ENCODE measurements around the gene GSS.
A peak's percentile ranks its signal among the peaks of the same experiment; 100 is the strongest.

Gene GSS

DNA sequence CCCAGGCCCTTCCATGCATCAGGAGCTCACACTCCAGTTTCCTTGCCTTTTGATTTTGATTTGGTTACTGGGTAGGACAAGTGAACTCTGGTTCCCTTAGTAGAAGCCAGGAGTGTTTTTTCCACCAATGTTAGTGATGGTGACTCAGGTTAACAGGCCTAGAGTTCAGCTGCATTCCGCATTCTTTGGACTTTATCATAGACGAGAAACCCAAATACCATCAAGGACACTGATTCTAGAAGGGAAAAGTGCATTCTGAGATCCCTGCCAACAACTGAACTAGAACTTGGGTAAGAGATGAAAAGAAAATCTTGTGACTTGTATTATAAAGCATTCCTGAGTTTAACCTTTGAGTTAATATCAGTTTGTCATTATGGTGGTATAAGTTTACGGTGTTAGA is 8.9 kb downstream of the GSS start:
- no peak for DNase-seq (ENCODE audit: low read depth in 2 of 2)

DNA sequence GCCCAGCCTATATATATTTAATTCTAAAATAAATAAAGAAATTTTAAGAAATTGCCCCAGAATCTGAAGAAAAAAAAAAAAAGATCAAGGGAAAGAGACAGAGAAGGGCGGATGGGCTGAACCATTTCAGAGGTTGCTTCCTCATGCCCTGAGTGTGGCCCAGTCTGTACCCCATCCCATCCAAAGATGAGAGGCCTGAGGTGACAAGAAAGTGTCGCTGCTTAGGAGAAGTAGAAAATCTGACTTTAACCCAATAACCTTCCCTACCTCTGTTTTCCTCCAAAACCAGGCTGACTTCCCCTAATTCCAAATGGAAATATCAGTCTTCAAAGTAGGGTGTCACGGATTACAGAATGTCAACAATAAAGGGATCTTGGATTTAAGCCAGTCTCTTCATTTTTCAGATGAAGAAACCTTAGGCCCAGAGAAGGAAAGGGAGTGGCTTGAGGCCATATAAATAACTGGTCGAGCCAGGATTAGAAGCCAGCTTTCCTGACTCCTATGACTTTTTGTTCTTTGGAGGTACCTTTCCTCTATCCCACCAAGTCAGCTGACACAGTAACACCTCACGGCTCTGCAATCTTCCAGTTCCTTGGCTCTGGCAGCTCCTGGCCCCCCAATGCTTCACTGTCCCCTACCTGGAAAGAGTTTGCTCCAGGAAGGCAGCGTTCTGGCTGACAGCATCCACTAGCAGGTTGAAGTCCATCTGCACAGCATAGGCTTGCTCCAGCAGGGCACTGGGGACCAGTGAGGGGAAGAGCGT is 10.1 kb downstream of the GSS start:
- DNase-seq (ENCODE audit: low read depth in 2 of 2) = no peak

DNA sequence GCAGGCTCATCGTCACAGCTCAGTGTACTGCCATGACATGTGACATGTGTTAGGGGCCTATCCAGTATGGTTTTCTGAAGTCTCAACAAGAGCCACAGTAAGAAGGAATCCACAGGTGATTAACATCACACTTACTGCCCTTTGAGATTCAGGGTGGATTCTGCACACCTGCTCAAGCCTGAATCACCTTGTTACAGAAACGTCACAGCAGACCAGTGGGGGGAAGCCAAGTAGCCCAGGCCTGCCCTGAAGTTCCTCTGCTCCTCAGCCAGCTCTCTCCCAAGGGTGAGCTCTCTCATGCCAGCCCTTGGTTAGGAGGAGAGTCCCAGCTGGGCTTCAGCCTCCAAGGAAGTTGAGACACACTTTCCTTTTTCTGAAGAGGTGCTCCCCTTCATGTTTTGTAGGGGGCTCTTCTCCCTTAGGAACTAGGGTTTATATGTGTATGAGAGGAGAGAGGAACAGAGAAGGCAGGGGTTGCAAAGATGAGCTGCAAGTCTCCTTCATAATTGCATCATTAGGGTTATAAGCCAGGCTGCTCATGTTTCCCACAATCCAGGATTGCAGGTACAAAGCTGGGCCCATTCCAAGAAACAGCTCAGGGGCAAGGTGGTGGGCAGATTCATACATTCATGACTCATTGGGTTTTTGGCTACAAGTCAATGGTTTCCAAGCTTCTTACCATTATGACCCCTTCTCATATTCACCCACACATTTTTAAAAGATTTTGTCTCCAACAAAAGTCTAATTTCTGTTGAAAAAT is 11.6 kb downstream of the GSS start:
- DNase-seq (ENCODE audit: low read depth in 2 of 2) = no peak

DNA sequence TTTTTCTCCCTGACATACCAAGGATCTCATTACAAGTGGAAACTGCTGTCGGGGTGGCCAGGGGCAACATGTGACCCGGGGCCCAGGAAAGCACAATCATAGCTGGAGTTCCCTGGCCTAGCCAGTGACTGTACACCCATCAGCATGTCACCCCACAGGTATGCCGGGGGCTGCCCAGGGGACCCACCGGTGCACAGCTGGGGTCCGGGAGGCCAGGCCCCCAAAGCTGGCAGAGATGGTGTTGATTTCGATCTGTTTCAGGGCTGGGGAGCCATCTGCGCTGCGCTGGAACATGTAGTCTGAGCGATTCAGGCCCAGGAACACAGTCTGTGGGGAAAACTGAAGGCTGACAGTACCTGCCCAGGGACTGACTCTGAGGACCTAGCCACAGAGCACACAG is 13.3 kb downstream of the GSS start:
- DNase-seq (ENCODE audit: low read depth in 2 of 2) = no peak

DNA sequence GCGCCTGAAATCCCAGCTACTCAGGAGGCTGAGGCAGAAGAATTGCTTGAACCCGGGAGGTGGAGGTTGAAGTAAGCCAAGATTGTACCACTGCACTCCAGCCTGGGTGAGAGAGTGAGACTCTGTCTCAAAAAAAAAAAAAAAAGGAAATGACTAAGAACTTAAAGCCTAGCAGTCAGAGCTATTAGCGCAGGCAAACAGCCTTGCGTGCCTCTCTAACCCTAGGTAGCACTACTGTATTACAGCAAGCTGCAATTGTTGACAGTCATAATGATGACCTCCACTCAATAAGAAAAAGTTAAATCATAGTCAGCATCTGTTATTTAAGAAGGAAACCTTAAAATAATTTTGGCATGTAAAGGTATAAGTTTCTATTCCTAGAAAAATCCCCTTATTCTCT is 14.4 kb downstream of the GSS start:
- no peak for DNase-seq (ENCODE audit: low read depth in 2 of 2)

DNA sequence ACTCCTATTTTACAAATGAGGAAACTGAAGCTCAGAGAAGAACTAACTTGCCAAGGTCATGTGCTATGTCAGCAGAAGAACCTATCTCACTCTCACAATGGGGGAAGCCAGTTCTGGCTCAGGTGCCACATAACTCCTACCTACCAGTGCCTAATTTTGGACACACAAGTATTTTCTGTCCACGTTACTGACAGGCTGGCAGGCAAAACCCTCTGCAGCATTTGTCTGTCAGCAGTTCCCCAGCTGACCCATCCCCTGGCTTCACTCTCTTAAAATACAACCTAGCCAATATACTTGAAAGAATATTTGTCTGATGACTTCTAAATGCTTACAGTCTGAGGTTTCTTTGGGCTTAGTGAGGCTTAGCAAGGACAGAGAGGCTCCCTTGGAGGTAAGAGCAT is 15.5 kb downstream of the GSS start:
- no peak for DNase-seq (ENCODE audit: low read depth in 2 of 2)

DNA sequence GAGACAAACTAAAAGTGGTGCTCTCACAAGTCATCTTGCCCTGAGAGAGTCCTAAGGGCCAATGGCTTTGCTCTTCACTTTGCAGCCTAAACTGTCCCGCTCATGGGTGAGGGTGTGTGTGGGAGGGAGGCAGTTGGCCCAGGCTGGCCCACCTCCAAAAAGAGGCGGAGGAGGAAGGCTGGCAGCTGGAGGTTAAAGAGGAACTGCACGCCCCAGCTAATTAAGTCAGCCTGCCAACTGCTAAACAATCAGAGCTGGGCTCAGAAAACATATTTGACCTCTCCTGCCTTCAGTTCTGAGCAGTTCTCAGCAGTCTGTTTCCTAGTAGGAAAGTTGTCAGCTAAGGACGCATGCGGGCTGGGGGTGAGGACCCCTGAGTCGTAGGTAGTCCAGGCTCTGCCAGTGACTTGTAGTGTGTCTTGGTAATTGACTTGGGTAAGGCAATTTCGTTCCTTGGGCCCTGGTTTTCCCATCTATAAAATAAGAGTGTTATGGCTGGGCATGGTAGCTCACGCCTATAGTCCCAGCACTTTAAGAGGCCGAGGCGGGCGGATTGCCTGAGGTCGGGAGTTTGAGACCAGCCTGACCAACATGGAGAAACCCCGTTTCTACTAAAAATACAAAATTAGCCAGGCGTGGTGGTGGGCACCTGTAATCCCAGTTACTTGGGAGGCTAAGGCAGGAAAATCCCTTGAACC is 17.0 kb downstream of the GSS start:
- no peak for DNase-seq (ENCODE audit: low read depth in 2 of 2)

DNA sequence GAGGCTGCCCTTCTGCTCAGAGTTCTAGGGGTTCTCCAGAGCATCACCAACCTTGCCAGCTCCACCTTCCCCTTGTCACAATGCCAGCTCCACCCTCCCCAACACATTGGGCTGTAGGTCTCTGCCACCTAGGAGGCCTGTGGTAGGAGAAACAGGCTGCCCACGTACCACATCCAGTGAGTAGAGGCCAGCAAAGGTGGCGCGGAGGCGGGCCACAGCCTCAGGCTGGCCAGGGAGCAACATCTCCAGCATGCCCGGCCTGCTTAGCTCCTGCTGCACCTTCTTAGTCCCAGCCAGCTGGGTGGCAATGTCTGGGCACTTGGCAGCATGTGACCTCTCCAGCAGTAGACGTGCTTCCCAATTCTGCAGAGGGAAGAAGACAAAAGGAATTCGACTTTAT is 23.8 kb downstream of the GSS start:
- no peak for DNase-seq (ENCODE audit: low read depth in 2 of 2)

DNA sequence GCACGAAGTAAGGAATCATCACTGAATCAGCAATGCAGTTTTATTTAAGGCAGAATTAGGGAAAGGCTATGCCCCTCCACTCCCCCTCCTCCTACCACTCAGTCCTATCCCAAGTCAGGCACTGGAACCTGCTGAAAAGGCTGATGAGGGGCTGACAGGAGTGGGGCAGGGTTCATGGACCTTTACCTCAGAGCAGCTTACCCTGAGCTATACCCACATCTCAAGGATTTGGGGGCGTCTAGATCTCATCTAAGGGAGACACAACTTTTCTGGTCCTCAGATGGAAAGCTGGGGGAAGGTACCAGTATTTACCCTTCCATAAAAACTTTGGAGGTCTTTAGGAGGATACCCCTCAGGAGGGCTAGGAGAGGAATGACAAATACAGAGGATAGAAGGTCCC is 27.2 kb downstream of the GSS start:
- DNase-seq (ENCODE audit: low read depth in 2 of 2) = no peak

DNA sequence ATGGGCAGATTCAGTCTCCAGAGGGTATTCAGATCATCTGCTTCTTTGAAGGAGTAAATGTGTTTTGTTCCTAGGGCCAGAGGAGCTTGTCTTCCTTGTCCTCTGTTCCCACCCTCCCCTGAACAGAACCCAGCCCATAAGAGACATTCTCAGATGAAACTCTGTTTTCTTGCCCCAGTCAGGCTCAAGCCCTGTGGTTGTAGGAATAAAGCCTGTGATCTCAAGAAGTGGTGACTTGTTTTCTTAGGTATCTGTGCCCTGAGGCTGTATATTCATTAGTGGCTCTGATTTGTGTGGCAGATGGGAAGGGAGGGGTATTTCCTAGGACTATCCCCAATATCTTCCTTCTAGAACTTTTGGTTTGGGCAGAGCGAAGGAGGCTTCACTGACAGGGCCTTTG is 27.9 kb downstream of the GSS start:
- DNase-seq (ENCODE audit: low read depth in 2 of 2) = no peak

DNA sequence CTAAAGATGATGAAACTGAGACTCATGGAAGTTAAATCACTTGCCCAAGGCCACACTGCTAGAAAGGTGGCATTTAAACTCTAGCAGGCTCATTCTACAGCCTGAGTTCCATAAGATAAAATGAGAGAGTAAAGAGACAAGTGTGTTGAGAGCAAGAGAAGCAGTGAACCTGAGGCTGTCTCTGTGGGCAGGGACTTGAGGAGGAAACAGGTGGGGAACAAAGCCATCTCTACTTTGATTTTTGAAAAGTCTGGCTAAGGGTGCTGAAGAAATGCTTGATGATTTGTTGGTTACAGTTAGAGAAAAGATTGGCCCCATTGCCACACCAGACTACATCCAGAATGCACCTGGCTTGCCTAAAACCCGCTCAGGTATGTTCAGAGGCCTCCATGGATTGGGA is 29.0 kb downstream of the GSS start:
- DNase-seq (ENCODE audit: low read depth in 2 of 2) = no peak

DNA sequence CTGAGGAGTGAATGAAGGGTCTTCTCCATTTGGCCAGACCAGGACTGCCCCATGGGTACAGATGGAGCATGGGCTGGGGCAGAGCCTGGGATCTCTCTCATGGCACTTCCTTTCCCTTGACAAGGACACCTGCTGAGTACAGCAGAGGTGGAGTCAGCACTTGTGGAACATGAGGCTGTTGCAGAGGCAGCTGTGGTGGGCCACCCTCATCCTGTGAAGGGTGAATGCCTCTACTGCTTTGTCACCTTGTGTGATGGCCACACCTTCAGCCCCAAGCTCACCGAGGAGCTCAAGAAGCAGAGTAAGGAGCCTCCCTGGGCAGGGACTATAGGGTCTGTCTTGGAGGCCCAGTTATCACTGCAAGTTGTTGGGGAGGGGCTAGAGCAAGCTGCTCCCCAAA is 29.6 kb downstream of the GSS start:
- no peak for DNase-seq (ENCODE audit: low read depth in 2 of 2)

DNA sequence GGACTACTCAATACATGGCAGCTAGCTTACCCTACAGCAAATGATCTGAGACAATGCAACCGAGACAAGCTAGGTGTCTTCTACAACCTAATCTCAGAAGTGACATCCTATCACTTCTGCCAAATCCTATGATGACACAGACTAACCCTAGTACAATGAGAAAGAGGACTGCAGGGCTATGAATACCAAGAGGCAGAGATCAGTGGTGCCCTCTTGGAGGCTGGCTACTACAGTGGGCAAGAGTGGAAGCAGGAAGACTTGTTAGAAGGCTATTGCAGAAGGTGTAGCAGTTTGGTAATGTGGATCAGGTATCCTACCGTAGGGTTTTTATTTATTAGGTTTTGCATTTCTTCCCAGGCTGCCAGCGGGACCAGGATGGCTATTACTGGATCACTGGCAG is 30.3 kb downstream of the GSS start:
- no peak for DNase-seq (ENCODE audit: low read depth in 2 of 2)

DNA sequence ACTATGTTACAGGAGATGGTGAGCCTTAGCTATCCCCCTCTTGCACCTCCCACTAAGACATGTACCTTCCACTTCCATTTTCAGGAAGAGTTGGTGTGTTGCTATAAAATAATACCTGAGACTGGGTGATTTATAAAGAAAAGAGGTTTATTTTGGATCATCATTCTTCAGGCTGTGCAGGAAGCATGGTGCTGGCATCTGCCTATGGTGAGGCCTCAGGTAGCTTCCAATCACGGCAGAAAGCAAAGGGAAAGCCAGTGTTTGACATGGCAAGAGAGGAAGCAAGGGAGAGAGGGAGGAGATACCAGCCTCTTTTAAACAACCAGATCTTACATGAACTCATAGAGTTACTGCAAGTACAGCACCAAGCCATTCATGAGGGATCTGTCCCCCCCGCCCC is 32.2 kb downstream of the GSS start:
- no peak for DNase-seq (ENCODE audit: low read depth in 2 of 2)

DNA sequence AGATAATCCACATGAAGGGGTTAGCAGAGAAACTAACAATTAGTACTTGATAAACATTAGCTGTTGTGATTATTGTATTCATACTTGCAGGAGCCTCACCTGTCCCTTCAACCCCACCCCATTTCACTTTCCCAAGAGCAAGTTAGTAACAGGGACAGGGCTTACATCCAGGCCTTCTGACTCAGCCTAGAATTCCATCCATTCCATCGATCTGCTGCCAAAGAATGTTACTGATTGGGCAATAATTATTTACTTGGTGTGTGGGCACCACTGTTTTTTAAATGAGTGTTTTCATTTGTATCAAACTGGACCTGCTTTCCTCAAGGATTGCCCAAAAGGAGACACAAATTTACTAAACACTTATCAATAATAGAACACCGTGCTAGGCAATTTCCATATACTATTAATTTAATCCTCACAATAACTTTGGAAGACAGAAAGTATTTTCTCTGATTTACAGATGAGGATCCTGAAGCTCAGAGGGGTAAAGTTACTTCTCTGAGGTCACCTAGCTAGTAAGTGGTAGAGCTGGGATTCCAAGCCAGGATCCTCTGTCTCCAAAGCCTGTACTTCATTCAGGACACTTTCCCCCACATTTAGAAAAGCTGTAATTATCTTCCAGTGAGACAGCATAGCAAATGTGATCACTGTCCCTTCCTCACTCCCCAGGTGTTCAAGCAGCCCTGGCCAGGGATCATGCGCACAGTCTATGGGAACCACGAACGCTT is 32.8 kb downstream of the GSS start:
- no peak for DNase-seq (ENCODE audit: low read depth in 2 of 2)

DNA sequence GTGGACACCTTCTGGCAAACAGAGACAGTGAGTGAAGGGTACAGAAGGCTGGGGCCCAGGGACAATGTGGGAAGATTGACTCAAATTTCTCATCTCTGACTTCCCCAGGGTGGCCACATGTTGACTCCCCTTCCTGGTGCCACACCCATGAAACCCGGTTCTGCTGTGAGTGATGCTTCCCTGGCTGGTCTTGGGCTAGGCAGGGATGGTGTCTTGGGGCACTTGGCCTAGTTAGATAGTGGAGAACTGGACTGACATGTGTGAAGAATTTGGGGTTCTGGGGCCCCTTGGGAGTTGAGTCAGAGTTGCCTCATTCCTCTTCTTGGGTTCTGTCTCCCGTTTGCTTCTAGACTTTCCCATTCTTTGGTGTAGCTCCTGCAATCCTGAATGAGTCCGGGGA is 34.2 kb downstream of the GSS start:
- DNase-seq (ENCODE audit: low read depth in 2 of 2) = peak; percentile 11 to 14

DNA sequence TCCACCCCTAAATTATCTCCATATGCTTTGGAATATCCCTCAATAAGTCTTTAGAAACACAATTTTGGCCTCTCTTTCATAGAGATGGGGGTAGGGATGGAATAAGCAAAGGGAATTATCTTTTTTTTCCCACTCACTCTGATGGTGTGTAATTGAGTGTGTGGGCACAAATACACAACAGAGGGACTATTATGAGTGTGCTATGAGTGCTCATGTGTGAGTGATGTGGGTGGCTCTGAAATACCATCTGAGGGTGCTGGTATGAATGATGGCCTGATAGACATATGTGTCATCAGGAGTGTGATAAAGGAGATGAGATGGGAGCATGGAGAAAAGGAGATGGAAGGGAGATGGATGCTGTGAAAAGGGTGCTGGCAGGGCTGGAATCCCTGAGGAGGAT is 35.6 kb downstream of the GSS start:
- peak in 1 of 2 donors; percentile 12 for DNase-seq (ENCODE audit: low read depth in 2 of 2)

DNA sequence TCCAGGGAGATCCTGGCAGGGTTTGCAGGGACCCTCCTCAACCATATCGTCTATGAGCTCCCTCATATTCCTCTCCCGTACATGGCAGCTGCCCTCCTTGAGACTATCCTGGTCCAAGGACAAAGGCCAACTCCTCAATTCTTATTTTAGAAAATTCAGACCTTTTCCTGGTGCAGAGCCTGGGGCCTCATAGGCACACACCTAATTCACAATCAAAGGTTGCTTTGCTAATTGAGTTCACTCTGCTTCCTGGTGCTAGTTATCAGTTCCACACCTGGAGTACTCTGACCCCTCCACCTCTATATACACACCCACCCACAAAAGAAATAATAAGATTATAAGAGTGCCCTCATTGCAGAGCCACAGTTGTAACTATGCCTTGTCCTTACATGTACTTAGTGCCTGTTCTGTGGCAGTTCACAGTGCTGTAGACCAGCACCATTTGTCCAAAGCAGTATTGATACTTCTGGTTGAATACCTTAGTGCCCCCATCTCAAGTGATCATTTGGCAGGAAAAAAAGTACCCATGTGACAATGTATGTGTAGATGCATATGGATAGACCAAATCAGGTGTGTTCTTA is 38.7 kb downstream of the GSS start:
- no peak for DNase-seq (ENCODE audit: low read depth in 2 of 2)

DNA sequence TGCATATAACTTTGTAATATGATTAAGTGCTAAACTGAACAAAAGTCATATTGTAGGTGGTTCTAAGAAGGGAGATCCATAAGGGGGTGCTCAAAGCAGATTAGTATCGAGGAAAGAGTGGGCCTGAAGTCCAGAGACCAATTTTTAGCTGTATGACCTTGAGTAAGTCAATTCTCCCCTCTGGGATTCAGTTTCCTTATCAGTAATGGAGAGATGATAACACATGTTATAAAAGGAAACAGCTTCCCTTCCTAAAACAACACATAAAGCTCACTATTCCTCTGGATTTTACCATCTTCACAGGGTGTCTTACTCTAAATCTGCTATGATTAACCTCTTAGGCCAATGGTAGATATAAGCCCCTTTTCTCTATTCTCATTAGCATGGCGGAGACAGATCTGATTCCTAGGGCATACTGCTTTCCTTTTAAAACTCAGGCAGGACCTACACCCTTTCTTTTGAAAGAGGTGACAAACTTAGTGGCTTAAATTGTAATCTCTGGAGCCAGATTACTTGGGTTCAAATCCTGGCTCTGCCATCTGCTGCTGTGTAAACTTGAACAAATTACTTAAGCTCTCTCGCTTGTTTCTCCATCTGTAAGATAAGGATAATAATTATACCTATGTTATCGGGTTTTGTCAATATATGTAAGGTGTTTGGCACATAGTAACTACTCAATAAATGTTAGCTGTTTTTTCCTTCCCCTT is 39.7 kb downstream of the GSS start:
- no peak for DNase-seq (ENCODE audit: low read depth in 2 of 2)

DNA sequence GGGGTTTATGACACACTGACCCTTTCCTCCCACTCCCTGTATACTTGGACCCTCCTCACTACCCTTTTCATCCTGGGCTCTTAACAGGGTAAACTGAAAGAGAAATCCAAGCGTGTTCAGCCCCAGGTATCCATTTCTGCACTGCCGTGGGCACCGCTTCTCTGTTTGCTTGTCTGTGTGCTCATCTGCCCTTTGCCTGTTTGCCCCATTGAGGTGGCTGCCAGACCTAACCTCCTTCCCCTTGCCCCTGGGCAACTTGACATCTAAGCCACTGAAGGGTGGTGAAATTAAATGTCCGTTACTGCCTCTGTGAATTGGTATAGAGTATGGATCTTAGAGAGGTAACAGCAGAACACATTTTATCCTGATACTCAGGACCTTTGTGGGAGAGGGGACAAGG is 40.5 kb downstream of the GSS start:
- DNase-seq (ENCODE audit: low read depth in 2 of 2) = no peak

Measured in stimulated activated CD4-positive, alpha-beta T cell treated with anti-CD3 and anti-CD28 coated beads, Interleukin-15, amount 100 ng/mL, for 48 hours (primary cell).